A549 (cell line): ENCODE results near the gene CPNE1. TPM values are rescaled to one million over a fixed set of nuclear protein-coding genes. Genes with fewer than 3 reads are reported as not detected.
A peak's percentile ranks its signal among the peaks of the same experiment; 100 is the strongest.

ENCODE experiments used
- ATAC-seq, 2 experiments: fragments of 200-7000 bp in 1 of 2; fragments of >200 bp in 1 of 2; cut with Nextera tagmentation in 1 of 2; cut with Tn5 transposase in 1 of 2; 3 replicates each; pipeline versions ENCODE4 v1.8.0 to v1.9.1; 2018 to 2020; ENCODE audit warnings: mild to moderate bottlenecking in 1 of 2, moderate library complexity in 1 of 2
- CTCF ChIA-PET: fragments of 300-600 bp; sonication (Branson Sonifier 250); formaldehyde crosslinking; extraction: SDS; loops from one replicate; lab custom pipeline; 2021; ENCODE audit warnings: antibody characterized with exemption, inconsistent platforms; lab: Yijun Ruan, JAX
- POLR2A ChIA-PET: fragments of 350-600 bp; formaldehyde crosslinking; extraction: SDS; loops from one replicate; lab custom pipeline; 2021; ENCODE audit warnings: antibody characterized with exemption, inconsistent platforms; lab: Yijun Ruan, JAX
- DNase-seq, 2 experiments: peaks; one replicate each; pipeline versions ENCODE4 v3.0.0 to v3.0.0-alpha.2; 2011 to 2016; ENCODE audit warnings: low read depth in 1 of 2, low spot score in 1 of 2
- FAIRE-seq: peaks from 2 replicates; lab custom pipeline; 2011; peaks lifted over from hg19 to GRCh38; lab: Jason Lieb, UNC
- H3K27ac ChIP-seq, 2 experiments: fragments of >200 bp; sonication (Bioruptor Twin); formaldehyde crosslinking; 3 replicates each; pipeline ENCODE4 v1.5.1; 2016 to 2017
- H3K4me1 ChIP-seq: fragments of >200 bp; sonication (Bioruptor Twin); formaldehyde crosslinking; 3 replicates; pipeline ENCODE4 v1.6.1; 2016
- H3K4me2 ChIP-seq: fragments of >200 bp; sonication (Bioruptor Twin); formaldehyde crosslinking; 3 replicates; pipeline ENCODE4 v1.6.1; 2016
- H3K4me3 ChIP-seq: fragments of >200 bp; sonication (Bioruptor Twin); formaldehyde crosslinking; 3 replicates; pipeline ENCODE4 v1.5.1; 2016
- H3K9me3 ChIP-seq: fragments of >200 bp; sonication (Bioruptor Twin); formaldehyde crosslinking; 3 replicates; pipeline ENCODE4 v1.6.1; 2016
- BHLHE40 ChIP-seq: IDR thresholded peaks from 2 replicates; pipeline ENCODE4 v1.6.1; 2012; ENCODE audit warnings: low read depth, low read length, inconsistent platforms
- CBX2 ChIP-seq: fragments of 200-600 bp; sonication (generic); IDR thresholded peaks from 2 replicates; pipeline ENCODE4 v1.6.1; 2016; ENCODE audit warnings: low read depth, mild to moderate bottlenecking, borderline replicate concordance
- CEBPB ChIP-seq, 2 experiments: fragments of >200 bp in 1 of 2; sonication (Bioruptor Twin) in 1 of 2; formaldehyde crosslinking in 1 of 2; IDR thresholded peaks; 2 replicates each; pipeline ENCODE4 v1.6.1; 2012 to 2016
- CHD2 ChIP-seq: fragments of 150-350 bp; IDR thresholded peaks from 2 replicates; pipeline ENCODE4 v1.6.1; 2014; ENCODE audit warnings: low read length; ENCODE audit not compliant: partially characterized antibody
- EHMT2 ChIP-seq: fragments of 200-600 bp; sonication (generic); IDR thresholded peaks from 2 replicates; pipeline ENCODE4 v1.6.1; 2016; ENCODE audit warnings: antibody characterized with exemption, low read depth, mild to moderate bottlenecking, moderate library complexity
- FOXS1 ChIP-seq: fragments of 250-450 bp; sonication (Bioruptor Pico); IDR thresholded peaks from 2 replicates; pipeline ENCODE4 v1.5.0; 2020; ENCODE audit warnings: mild to moderate bottlenecking, moderate library complexity
- HDAC2 ChIP-seq: fragments of 200-600 bp; sonication (generic); IDR thresholded peaks from 2 replicates; pipeline ENCODE4 v1.6.1; 2016
- HEYL ChIP-seq: fragments of 250-450 bp; sonication (Bioruptor Pico); IDR thresholded peaks from 2 replicates; pipeline ENCODE4 v1.8.0; 2021; ENCODE audit warnings: mild to moderate bottlenecking, moderate library complexity
- HOXA7 ChIP-seq: fragments of 250-450 bp; sonication (Bioruptor Pico); IDR thresholded peaks from 2 replicates; pipeline ENCODE4 v1.5.0; 2020; ENCODE audit warnings: mild to moderate bottlenecking, moderate library complexity
- HOXB13 ChIP-seq: fragments of 250-450 bp; sonication (Bioruptor Pico); IDR thresholded peaks from 2 replicates; pipeline ENCODE4 v1.5.0; 2020; ENCODE audit warnings: low read depth, mild to moderate bottlenecking, moderate library complexity
- KDM5A ChIP-seq: fragments of 200-600 bp; sonication (generic); IDR thresholded peaks from 2 replicates; pipeline ENCODE4 v1.6.1; 2016; ENCODE audit warnings: antibody characterized with exemption, mild to moderate bottlenecking
- MAZ ChIP-seq: fragments of 150-350 bp; IDR thresholded peaks from 2 replicates; pipeline ENCODE4 v1.6.1; 2014; ENCODE audit warnings: antibody characterized with exemption, low read depth, low read length, borderline replicate concordance
- NPAS2 ChIP-seq: fragments of 250-450 bp; sonication (Bioruptor Pico); IDR thresholded peaks from 2 replicates; pipeline ENCODE4 v1.8.0; 2022; ENCODE audit warnings: mild to moderate bottlenecking, moderate library complexity, borderline replicate concordance
- PHF8 ChIP-seq: fragments of 200-600 bp; sonication (generic); IDR thresholded peaks from 2 replicates; pipeline ENCODE4 v1.6.1; 2016; ENCODE audit warnings: low read depth, mild to moderate bottlenecking, antibody characterized with exemption, moderate library complexity, borderline replicate concordance
- POLR2A ChIP-seq: IDR thresholded peaks from 2 replicates; pipeline ENCODE4 v1.6.1; 2012; ENCODE audit warnings: mild to moderate bottlenecking, low read length
- RARB ChIP-seq: fragments of 250-450 bp; sonication (Bioruptor Pico); IDR thresholded peaks from 2 replicates; pipeline ENCODE4 v1.8.0; 2021; ENCODE audit warnings: mild to moderate bottlenecking, moderate library complexity
- WGBS: methylation state at CpG from one replicate; pipeline ENCODE4 v1.1.6; 2017; ENCODE audit errors: missing lambda C conversion rate; 5-methylcytosine and 5-hydroxymethylcytosine counted together
- polyA plus RNA-seq, 4 experiments: library from polyadenylated mRNA; depleted of rRNA in 3 of 4; stranded (reverse); fragments of >200 nt; fragmentation: RNase III in 1 of 4; extraction: RNeasy Plus Mini Kit Qiagen cat#74134 plus additional on column Dnase treatment in 1 of 4; gene quantifications; 2 replicates in 3 of 4; 3 replicates in 1 of 4; pipeline ENCODE4 v1.2.3, GENCODE V29; 2011 to 2017
- TF ChIP-seq, protein P1 (sequence below): fragments of >200 bp; sonication (Bioruptor Twin); formaldehyde crosslinking; IDR thresholded peaks from 3 replicates; pipeline ENCODE4 v1.6.1; 2016
- TF ChIP-seq, protein P2 (sequence below): fragments of 150-350 bp; IDR thresholded peaks from 2 replicates; pipeline ENCODE4 v1.6.1; 2014; ENCODE audit warnings: low read depth, mild to moderate bottlenecking, low read length
- TF ChIP-seq, protein P3 (sequence below): fragments of 250-450 bp; sonication (Bioruptor Pico); IDR thresholded peaks from 2 replicates; pipeline ENCODE4 v1.5.0; 2020; ENCODE audit warnings: low read depth, mild to moderate bottlenecking, moderate library complexity
- TF ChIP-seq, protein P4 (sequence below): IDR thresholded peaks from 2 replicates; pipeline ENCODE4 v1.6.1; 2012
- TF ChIP-seq, protein P5 (sequence below): fragments of >200 bp; sonication (Bioruptor Twin); formaldehyde crosslinking; IDR thresholded peaks from 3 replicates; pipeline ENCODE4 v1.5.1; 2016
- TF ChIP-seq, protein P6 (sequence below): fragments of 200-600 bp; sonication (generic); IDR thresholded peaks from 2 replicates; pipeline ENCODE4 v1.6.1; 2016; ENCODE audit warnings: antibody characterized with exemption, mild to moderate bottlenecking, moderate library complexity

The CPNE1 gene
- polyA plus RNA-seq, 2 of the 4 experiments (the other 2 are of a cell fraction), result 199 to 244 TPM

DNA sequence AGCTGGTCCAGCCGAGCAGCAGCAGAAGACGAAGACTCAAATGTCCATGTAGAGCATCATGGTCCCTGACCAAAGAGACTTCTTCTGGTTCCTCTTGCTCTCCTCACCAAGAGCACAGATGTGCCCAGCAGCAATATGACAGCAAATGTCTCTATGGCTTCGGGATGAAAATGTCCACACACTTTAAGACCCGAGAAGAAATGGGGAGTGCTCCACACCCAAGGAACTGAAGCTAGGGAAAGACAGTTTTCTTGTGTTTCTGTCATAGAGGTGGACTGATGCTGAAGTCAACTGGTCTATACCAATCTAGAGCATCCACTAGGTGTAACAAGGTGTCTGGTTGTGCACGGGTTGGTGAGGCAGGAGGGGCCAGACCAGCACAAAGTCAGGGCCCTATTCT, 4.5 kb upstream of the CPNE1 start (continued):
- TF ChIP-seq FOXS1 (CRISPR knock-in tag), result no peak

DNA sequence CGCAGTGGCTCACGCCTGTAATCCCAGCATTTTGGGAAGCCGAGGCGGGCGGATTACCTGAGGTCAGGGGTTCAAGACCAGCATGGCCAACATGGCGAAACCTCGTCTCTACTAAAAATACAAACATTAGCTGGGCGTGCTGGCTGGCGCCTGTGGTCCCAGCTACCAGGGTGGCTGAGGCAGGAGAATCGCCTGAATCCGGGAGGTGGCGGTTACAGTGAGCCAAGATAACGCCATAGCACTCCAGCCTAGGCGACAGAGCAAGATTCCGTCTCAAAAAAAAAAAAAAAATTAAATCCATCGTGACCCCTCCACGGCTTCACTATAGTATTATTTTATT, 1.2 kb upstream of the CPNE1 start:
- CTCF ChIA-PET, result interaction anchor here (0.6 to 1.6 kb wide), 7 partner anchors 20 to 1146 kb away, joined by 3 to 6 read pairs (median 4); no protein-coding TSS in a partner anchor
- Histone ChIP-seq H3K4me1 (peaks cover 22% of the 10 kb centered on the region), H3K27ac (0 out of 6 replicates have a peak overlapping the region, but pooled peaks of 1 of the 2 experiments have one; percentile 94), H3K4me2 (no peak overlapping the region), H3K9me3 (no peaks in the 10 kb centered on the region), H3K4me3 (no peak overlapping the region)
- DNase-seq (no peak), ATAC-seq (no peak), FAIRE-seq (no peak)
- POLR2A ChIA-PET, result interaction anchor here (0.7 to 4.0 kb wide), 2 partner anchors 48 to 199 kb away, joined by 4 to 51 read pairs; no protein-coding TSS in a partner anchor
- TF ChIP-seq, protein P1, sequence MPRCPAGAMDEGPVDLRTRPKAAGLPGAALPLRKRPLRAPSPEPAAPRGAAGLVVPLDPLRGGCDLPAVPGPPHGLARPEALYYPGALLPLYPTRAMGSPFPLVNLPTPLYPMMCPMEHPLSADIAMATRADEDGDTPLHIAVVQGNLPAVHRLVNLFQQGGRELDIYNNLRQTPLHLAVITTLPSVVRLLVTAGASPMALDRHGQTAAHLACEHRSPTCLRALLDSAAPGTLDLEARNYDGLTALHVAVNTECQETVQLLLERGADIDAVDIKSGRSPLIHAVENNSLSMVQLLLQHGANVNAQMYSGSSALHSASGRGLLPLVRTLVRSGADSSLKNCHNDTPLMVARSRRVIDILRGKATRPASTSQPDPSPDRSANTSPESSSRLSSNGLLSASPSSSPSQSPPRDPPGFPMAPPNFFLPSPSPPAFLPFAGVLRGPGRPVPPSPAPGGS, result no peak
- TF ChIP-seq KDM5A (no peak), HOXA7 (no peak), CEBPB (IDR thresholded peaks at IDR 0.05) (no peak), HEYL (CRISPR knock-in tag) (no peak), NPAS2 (CRISPR knock-in tag) (no peak), CHD2 (no peak), HDAC2 (no peak), MAZ (no peak), RARB (CRISPR knock-in tag) (no peak), POLR2A (no peak), FOXS1 (CRISPR knock-in tag) (no peak), BHLHE40 (no peak), CBX2 (no peak)
- TF ChIP-seq, protein P2, sequence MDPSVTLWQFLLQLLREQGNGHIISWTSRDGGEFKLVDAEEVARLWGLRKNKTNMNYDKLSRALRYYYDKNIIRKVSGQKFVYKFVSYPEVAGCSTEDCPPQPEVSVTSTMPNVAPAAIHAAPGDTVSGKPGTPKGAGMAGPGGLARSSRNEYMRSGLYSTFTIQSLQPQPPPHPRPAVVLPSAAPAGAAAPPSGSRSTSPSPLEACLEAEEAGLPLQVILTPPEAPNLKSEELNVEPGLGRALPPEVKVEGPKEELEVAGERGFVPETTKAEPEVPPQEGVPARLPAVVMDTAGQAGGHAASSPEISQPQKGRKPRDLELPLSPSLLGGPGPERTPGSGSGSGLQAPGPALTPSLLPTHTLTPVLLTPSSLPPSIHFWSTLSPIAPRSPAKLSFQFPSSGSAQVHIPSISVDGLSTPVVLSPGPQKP, result no peak
- TF ChIP-seq, protein P3, sequence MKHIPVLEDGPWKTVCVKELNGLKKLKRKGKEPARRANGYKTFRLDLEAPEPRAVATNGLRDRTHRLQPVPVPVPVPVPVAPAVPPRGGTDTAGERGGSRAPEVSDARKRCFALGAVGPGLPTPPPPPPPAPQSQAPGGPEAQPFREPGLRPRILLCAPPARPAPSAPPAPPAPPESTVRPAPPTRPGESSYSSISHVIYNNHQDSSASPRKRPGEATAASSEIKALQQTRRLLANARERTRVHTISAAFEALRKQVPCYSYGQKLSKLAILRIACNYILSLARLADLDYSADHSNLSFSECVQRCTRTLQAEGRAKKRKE, result no peak
- TF ChIP-seq, protein P4, sequence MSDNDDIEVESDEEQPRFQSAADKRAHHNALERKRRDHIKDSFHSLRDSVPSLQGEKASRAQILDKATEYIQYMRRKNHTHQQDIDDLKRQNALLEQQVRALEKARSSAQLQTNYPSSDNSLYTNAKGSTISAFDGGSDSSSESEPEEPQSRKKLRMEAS, result no peak
- TF ChIP-seq, protein P5, sequence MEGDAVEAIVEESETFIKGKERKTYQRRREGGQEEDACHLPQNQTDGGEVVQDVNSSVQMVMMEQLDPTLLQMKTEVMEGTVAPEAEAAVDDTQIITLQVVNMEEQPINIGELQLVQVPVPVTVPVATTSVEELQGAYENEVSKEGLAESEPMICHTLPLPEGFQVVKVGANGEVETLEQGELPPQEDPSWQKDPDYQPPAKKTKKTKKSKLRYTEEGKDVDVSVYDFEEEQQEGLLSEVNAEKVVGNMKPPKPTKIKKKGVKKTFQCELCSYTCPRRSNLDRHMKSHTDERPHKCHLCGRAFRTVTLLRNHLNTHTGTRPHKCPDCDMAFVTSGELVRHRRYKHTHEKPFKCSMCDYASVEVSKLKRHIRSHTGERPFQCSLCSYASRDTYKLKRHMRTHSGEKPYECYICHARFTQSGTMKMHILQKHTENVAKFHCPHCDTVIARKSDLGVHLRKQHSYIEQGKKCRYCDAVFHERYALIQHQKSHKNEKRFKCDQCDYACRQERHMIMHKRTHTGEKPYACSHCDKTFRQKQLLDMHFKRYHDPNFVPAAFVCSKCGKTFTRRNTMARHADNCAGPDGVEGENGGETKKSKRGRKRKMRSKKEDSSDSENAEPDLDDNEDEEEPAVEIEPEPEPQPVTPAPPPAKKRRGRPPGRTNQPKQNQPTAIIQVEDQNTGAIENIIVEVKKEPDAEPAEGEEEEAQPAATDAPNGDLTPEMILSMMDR, result no peak
- 98% methylated on average over 17 of the region's 17 CpGs for WGBS

DNA sequence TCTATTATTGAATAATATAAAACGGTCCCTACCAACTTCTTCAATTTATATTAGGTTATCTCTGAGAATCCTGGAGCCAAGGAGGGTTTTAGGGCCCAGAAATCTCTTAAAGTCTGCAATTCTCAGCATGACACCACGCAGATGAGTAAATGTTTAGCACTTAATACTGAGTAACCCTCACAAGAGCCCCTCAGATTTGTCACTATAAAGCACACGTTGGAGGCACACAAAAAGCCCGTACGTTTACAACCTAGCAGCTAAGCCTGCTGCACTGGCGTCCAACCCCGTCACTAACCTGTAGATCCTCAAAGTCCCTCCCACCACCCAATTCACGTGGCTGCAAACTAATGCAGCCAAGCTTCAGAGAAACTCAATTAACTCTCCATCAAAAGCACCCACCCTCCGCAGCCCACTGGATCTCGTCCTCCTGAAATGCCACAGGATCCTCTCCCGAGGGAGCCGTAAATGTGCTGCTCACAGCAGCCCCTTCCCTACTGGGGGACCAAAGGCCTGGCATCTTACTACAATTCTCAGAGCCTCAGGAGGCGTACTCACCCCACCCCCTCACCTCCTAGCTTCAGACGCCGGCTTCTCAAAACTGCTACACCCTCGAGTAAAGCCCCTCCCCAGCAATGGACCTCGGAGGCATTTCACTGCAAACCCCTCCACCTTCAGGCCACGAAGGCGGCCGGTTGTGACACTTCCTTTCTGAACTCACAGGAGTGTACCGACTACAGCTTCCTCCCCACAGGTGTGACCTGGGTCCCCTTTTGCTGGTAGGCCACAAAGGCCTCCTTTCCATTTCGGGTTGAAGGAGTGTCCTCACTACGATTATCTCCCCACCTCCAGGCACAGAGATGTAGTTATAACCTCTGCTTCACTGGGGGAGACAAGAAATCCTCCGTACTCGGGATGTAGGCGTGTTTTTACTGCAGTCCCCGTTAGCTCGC, 909 bp downstream of the CPNE1 start:
- Histone ChIP-seq H3K9me3 (no peaks in the 10 kb centered on the region), H3K4me2 (peak overlapping the region; percentile 97), H3K4me3 (peak overlapping the region; percentile 91), H3K27ac (peak overlapping the region; percentile 94 to 99), H3K4me1 (peaks cover 31% of the 10 kb centered on the region)
- no peak for TF ChIP-seq FOXS1 (CRISPR knock-in tag)
- TF ChIP-seq PHF8, result no peak
- 0 out of 2 replicates have a peak, but pooled peaks have one; percentile 14 for TF ChIP-seq POLR2A
- TF ChIP-seq, protein P6, sequence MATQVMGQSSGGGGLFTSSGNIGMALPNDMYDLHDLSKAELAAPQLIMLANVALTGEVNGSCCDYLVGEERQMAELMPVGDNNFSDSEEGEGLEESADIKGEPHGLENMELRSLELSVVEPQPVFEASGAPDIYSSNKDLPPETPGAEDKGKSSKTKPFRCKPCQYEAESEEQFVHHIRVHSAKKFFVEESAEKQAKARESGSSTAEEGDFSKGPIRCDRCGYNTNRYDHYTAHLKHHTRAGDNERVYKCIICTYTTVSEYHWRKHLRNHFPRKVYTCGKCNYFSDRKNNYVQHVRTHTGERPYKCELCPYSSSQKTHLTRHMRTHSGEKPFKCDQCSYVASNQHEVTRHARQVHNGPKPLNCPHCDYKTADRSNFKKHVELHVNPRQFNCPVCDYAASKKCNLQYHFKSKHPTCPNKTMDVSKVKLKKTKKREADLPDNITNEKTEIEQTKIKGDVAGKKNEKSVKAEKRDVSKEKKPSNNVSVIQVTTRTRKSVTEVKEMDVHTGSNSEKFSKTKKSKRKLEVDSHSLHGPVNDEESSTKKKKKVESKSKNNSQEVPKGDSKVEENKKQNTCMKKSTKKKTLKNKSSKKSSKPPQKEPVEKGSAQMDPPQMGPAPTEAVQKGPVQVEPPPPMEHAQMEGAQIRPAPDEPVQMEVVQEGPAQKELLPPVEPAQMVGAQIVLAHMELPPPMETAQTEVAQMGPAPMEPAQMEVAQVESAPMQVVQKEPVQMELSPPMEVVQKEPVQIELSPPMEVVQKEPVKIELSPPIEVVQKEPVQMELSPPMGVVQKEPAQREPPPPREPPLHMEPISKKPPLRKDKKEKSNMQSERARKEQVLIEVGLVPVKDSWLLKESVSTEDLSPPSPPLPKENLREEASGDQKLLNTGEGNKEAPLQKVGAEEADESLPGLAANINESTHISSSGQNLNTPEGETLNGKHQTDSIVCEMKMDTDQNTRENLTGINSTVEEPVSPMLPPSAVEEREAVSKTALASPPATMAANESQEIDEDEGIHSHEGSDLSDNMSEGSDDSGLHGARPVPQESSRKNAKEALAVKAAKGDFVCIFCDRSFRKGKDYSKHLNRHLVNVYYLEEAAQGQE, result no peak
- TF ChIP-seq NPAS2 (CRISPR knock-in tag), result no peak
- no peak for TF ChIP-seq HOXB13 (CRISPR knock-in tag)
- TF ChIP-seq EHMT2, result no peak
- TF ChIP-seq HOXA7, result peak; percentile 36; the same call in 1 of the 2 replicates
- CTCF ChIA-PET, result interaction anchor here (0.6 to 1.7 kb wide), 6 partner anchors 19 to 801 kb away, joined by 3 to 5 read pairs (median 4); no protein-coding TSS in a partner anchor
- WGBS, result 3% methylated on average over 27 of the region's 28 CpGs
- peak; percentile 51 to 54 for DNase-seq
- POLR2A ChIA-PET, result interaction anchor here (0.6 to 4.0 kb wide), 12 partner anchors 9 to 290 kb away, joined by 3 to 51 read pairs (median 4); partner anchors contain the start of genes NFS1, PHF20, RBM39 and ROMO1
- peak; percentile 47 to 63 for ATAC-seq
- FAIRE-seq, result no peak
